ENCODE measurements around the gene NRXN2.

DNA sequence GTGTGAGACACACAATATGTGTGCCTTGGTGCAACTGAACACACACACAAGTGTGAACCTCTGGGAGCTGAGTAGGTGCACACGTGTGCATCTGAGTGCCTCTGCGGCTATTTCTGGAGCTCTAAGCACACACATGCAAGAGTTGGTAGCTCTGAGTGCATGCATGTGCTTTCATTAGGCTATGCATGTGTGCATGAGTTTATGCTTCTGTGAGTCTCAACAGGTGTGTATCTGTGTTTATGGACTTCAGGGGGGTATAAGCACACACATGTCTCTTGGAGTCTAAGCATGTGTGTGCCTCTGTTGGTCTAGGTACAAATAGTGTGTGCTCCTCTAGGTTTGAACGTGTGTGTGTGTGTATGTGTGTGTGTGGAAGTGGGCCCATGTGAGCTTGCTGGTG, 106.2 kb downstream of the NRXN2 start:
- TF ChIP-seq POLR2AphosphoS5 (IDR thresholded peaks at IDR 0.05; ENCODE audit: insufficient read depth, low read depth, low read length) = no peak
- TF ChIP-seq MYC (IDR thresholded peaks at IDR 0.05; ENCODE audit: low read depth, low read length) = no peak
- TF ChIP-seq, protein P1, sequence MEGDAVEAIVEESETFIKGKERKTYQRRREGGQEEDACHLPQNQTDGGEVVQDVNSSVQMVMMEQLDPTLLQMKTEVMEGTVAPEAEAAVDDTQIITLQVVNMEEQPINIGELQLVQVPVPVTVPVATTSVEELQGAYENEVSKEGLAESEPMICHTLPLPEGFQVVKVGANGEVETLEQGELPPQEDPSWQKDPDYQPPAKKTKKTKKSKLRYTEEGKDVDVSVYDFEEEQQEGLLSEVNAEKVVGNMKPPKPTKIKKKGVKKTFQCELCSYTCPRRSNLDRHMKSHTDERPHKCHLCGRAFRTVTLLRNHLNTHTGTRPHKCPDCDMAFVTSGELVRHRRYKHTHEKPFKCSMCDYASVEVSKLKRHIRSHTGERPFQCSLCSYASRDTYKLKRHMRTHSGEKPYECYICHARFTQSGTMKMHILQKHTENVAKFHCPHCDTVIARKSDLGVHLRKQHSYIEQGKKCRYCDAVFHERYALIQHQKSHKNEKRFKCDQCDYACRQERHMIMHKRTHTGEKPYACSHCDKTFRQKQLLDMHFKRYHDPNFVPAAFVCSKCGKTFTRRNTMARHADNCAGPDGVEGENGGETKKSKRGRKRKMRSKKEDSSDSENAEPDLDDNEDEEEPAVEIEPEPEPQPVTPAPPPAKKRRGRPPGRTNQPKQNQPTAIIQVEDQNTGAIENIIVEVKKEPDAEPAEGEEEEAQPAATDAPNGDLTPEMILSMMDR (IDR thresholded peaks at IDR 0.05; ENCODE audit: extremely low read depth in 1 of 2, insufficient read depth in 1 of 2, low read depth in 1 of 2, low read length in 2 of 2) = no peak

Measured in endothelial cell of umbilical vein (primary cell).